GM19351 (cell line): ENCODE results near the gene HOXD11.

ENCODE experiments used
- ATAC-seq: cut with Tn5 transposase; IDR thresholded peaks from one replicate; pipeline ENCODE4 v1.9.1; 2021; ENCODE audit warnings: mild to moderate bottlenecking, moderate library complexity; ENCODE audit not compliant: unreplicated experiment

Gene HOXD11

GRCh38 chr2:176105078-176105729 is 1.9 kb upstream of the HOXD11 start:
- ATAC-seq: no peak

- no peak for ATAC-seq
Measured at GRCh38 chr2:176105730-176106580, 1.1 kb upstream of the HOXD11 start.

DNA sequence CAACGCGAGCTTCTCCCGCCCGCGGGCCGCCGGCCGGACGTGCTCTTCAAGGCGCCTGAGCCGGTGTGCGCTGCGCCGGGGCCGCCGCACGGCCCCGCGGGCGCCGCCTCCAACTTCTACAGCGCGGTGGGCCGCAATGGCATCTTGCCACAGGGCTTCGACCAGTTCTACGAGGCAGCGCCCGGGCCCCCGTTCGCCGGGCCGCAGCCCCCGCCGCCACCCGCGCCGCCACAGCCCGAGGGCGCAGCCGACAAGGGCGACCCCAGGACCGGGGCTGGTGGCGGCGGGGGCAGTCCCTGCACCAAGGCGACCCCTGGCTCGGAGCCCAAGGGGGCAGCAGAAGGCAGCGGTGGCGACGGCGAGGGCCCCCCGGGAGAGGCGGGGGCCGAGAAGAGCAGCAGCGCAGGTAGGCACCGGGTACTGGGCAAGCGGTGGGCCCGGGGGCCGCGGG is 676 bp downstream of the HOXD11 start:
- no peak for ATAC-seq

DNA sequence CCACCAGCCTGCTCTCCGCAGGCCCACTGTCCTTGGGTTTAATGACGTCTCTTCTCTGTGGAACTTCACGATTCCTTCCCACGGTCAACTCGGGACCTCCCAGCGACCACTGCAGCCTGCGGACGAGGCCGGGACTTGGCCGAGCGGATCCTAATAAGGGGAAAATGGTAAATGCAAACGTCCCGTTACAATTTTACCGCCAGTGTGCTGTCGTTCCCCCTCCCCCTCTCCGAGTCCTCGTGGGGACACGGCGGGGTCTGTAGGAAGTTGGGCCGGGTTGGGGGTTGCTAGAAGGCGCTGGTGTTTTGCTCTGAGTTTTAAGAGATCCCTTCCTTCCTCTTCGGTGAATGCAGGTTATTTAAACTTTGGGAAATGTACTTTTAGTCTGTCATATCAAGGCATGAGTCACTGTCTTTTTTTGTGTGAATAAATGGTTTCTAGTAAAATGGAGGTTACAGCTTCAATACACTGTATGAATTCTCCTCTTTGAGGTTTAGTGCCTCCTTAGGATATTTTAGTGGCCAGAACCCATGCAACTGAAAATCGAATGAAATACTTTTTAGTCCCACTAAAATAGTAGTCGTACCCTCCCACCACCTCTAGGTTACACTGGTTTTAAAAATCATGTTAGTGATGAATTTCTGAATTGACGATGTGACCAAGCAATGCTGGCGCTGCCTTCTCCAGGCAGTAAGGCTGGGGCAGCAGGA is 2.3 kb downstream of the HOXD11 start:
- ATAC-seq: no peak

DNA sequence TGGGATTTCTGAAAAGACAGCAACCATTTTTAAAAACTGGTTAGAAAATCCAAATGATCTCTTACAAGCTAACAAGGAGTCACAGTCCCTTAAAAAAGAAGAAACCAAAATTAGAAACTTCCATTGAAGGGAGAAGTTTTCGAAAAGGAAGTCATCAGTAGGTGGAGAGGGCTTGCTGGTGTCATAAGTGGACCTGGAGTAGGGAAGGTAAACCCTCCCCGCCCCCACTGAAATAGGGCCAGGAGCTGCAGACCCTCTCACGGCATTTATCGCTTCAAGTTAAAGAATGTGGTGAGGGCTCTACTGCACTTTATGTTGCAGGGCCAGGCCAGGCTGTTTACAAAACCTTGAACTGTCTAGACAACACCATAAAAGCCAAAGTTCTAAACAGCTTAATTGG is 2.9 kb downstream of the HOXD11 start:
- ATAC-seq: no peak

GRCh38 chr2:176110415-176111308 is 3.6 kb downstream of the HOXD11 start:
- ATAC-seq: no peak

- no peak for ATAC-seq
Measured at GRCh38 chr2:176111309-176111663, 4.2 kb downstream of the HOXD11 start.

- no peak for ATAC-seq
Measured at GRCh38 chr2:176111846-176112374, 4.8 kb downstream of the HOXD11 start.

DNA sequence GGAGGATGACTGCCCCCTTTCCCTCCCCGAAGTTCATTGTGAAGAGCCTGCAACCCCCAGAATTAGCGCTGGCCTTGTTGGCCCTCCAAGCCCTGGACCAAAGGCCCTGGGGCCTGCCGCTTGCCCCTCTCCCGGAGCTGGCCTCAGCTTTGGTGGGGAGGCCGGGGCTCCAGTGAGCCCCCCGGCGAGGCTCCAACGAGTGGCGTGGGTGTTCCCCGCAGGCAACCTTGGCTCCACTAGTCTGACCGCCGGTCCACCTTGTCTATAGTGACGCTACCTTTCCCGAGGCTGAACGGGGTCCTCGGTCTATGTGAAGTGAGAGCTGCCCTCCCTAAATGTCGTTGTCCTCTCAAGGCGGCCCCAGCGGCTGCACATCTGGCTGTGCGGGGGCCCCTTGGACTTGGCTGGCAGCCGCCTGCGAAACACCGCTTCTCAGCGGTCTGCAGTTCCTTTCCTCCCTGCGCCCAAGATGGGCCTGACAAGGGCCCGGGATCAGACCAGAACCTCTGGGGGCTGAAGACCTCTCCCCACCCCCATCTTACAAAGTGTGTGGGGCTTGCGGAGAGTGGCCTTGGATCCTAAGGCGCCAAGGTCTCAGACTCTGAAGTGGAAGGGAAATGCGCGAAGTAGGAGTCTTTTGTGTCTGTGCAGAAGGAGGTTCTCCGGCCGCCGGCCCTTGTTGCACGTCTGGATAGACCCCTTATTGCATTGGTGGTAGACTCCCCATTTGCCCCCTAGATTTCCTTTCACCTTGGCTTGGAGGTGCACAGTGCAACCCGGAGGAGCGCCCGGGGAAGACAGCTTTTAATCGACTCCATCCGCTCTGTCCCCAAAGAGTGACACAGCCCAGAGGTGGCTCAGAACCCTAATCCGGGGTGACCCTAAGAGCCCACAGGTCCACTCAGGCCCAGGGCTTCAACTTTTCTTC is 5.6 kb downstream of the HOXD11 start:
- ATAC-seq: no peak

DNA sequence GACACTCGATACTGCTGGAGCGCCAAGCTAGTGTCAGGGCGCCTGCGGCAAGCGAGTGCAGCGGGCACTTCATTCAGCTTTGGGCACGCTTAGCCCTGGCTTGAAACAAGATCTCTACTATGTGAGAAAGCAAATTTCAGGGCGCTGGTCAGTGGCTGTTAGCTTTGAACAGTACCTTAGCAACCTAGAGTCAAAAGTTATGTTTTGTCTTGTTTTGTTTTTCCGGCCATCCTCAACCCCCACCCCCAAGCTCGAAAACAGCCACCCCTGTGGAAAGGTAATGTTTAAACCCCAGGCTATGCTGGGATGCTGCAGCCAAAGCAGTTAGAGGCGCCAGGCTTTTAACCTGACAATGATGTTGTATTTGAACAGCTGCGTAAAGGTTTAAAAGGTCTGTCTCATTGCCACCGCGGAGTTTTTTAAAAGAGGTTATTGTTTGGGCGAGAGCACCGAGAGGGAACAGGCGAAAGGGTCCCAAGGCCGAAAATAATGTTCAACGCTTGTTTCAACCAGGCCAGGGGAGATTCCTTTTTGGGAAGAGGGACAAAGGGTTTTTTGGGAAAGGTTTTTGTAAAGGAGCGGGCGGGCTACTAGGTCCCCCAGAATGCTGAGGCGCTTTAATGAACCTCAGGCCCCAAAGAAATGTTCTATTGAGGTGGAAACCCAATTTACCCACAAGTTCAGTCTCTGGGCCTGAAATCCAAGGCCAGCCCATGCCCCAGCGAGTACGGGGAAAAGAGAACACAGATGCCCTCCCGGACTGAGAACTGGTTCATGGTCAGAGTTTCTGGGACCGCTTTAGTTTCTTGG is 7.2 kb downstream of the HOXD11 start:
- ATAC-seq: no peak

- ATAC-seq: no peak
Measured at GRCh38 chr2:176114930-176115625, 8.0 kb downstream of the HOXD11 start.

DNA sequence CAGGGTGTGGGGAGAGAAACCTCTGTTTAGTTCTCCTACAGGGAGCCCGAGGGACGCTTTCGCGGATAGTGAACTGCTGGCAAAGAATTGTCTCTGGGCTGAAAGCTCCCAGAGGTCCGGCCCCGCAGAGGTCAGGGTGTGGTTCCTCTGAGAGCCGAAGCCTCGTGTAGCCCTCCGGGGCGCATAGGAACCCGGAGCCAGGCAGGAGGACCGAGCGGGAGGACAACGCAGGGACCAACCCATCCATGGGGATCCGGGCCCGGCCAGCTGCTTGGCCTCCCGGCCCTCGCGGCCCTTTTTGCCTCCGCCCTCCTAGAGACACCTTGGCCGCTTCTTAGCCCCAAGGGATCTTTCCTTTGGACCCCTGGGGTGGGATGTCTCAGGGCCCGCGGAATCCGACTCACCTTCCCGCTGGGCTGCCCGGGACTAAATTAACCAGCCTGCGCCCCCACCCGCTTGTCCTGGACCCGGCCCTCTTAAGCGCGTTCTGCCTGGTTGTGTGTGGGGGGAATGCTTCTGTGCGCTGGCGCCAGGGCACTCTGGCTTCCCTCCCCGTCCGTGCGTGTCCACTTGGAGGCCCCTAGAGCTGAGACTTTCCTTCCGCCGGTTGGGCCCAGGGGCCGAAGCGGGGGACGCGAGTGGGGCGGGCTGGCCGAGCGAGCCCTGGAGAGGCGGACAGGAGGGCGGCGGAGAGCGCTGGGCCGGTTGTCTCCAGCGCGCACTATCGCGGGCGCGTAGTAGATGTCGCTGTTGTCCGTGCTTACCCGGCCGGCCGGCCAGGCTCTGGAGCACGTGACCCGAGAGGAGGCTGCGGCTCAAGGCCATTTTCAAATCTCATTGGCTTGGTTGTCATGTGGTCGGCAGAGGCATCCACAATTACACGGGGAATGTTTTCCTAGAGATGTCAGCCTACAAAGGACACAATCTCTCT is 9.1 kb downstream of the HOXD11 start, which contains the start of gene HOXD10:
TSS of gene HOXD10 (plus strand) at position 896 of the 931 bp plus-strand sequence. CDS start 56 bp downstream, outside the sequence.
- no peak for ATAC-seq

GRCh38 chr2:176117162-176117822 is 10.2 kb downstream of the HOXD11 start:
- no peak for ATAC-seq

- no peak for ATAC-seq
Measured at GRCh38 chr2:176117823-176118371, 10.8 kb downstream of the HOXD11 start.

DNA sequence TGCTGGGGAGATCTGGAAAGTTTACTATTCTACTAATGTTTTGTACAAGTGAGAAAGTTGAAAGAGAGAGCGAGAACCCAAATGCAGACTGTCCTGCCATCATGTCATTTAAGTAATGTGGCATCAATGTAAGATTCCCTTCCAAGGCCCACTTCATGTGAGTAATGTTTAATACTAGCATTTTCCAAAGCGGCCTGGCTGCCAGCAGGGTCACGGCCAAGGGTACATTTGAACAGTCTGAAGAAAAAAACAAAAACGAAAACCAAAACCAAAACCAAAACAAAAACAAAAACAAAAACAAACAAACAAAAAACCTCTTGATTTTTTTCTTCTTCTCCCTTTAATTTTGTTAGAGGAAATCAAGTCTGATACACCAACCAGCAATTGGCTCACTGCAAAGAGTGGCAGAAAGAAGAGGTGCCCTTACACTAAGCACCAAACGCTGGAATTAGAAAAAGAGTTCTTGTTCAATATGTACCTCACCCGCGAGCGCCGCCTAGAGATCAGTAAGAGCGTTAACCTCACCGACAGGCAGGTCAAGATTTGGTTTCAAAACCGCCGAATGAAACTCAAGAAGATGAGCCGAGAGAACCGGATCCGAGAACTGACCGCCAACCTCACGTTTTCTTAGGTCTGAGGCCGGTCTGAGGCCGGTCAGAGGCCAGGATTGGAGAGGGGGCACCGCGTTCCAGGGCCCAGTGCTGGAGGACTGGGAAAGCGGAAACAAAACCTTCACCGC is 11.7 kb downstream of the HOXD11 start:
- no peak for ATAC-seq
